Stimulated activated CD8-positive, alpha-beta memory T cell treated with anti-CD3 and anti-CD28 coated beads, Interleukin-15, amount 100 ng/mL, for 48 hours (primary cell): ENCODE data around the gene COX8C.

Source experiments
- DNase-seq, 2 donors: peaks; one replicate each; pipeline ENCODE4 v3.0.0-alpha.2; 2020; ENCODE audit warnings: low read depth in 2 of 2

COX8C gene

GRCh38 chr14:93346926-93347721 lies at the start of gene COX8C:
Gene COX8C, plus strand, starts transcription at chr14:93347182. Its CDS starts 87 bp downstream, at chr14:93347269.
- no peak for DNase-seq

GRCh38 chr14:93299416-93299815 lies 47.6 kb upstream of the COX8C start:
- DNase-seq, result no peak

GRCh38 chr14:93299866-93300265 lies 47.1 kb upstream of the COX8C start:
- no peak for DNase-seq

GRCh38 chr14:93301821-93302447 lies 45.0 kb upstream of the COX8C start:
- no peak for DNase-seq

GRCh38 chr14:93302688-93303581 lies 44.0 kb upstream of the COX8C start:
- no peak for DNase-seq

- no peak for DNase-seq
These were observed 43.3 kb upstream of the COX8C start for GRCh38 chr14:93303659-93304058.

- DNase-seq, result no peak
These were observed 42.2 kb upstream of the COX8C start for GRCh38 chr14:93304771-93305170.

GRCh38 chr14:93305725-93306418 lies 41.1 kb upstream of the COX8C start:
- DNase-seq, result no peak

GRCh38 chr14:93306812-93307211 lies 40.2 kb upstream of the COX8C start:
- DNase-seq, result no peak

GRCh38 chr14:93308686-93309345 lies 38.2 kb upstream of the COX8C start:
- no peak for DNase-seq

- DNase-seq, result no peak
These were observed 37.5 kb upstream of the COX8C start for GRCh38 chr14:93309427-93309966.

GRCh38 chr14:93311082-93311481 lies 35.9 kb upstream of the COX8C start:
- DNase-seq, result no peak

- DNase-seq, result no peak
These were observed 31.4 kb upstream of the COX8C start for GRCh38 chr14:93315575-93315974.

- DNase-seq, result no peak
These were observed 30.3 kb upstream of the COX8C start for GRCh38 chr14:93316716-93317115.

GRCh38 chr14:93317210-93317874 lies 29.6 kb upstream of the COX8C start:
- DNase-seq, result no peak

- no peak for DNase-seq
These were observed 28.8 kb upstream of the COX8C start for GRCh38 chr14:93317875-93318807.

GRCh38 chr14:93318927-93319326 lies 28.1 kb upstream of the COX8C start:
- no peak for DNase-seq

GRCh38 chr14:93319494-93319893 lies 27.5 kb upstream of the COX8C start:
- no peak for DNase-seq

GRCh38 chr14:93319958-93320357 lies 27.0 kb upstream of the COX8C start:
- DNase-seq, result no peak
